ENCODE measurements around the gene EGFL7. TPM values are rescaled to one million over a fixed set of nuclear protein-coding genes. Genes with fewer than 3 reads are reported as not detected.

Gene EGFL7
- total RNA-seq, 1 experiment from 2014 or later, result 127 TPM

DNA sequence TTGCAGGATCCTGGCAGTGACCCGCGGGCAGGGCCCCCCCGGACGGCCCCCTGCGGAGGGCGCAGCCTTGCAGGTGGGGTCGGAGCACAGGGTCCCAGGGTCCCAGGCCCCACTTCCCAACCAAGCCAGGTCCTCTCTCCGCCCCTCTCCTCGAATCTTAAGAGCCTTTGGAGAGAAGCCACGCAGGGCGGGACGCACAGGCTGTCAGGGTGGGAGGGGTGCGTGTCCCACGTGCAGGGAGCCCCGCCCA lies 18.4 kb upstream of the EGFL7 start:
- DNase-seq (ENCODE audit: low spot score), result no peak

DNA sequence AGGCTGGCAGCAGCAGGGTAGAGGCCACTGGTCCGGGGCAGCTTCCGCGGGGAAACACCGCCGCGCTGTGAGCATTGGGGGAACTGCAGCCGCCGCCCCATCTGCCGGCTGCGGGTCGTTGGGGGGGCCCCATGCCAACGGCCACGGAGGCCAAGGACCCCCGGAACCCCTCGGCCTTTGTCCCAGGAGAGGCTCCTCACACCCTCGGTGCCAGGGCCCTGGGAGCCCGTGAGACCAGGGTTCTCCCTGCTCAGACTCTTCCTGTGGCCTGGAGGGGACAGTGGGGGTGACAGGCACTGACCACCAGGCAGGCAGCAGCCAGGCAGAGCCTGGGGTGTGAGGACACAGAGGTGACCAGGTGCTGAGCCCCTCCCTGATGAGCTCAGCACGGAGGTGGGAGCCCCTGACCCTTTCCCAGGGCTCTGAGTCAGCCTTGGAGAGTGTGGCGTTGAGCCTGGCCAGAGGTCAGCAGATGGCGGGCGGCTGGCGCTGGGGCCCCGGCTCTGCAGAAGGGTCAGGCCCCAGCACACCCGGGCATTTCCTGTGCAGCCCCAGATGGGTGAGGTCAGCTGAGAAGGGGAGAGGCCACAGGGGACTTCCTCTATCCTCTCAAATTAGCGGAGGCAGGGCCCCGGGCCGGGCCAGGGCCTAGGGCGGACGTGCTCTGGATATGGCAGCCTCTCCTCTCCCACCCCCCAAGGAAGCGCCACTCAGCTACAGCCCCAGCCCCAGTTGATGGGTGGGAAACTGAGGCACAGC lies 17.9 kb upstream of the EGFL7 start:
- peak; percentile 80 for DNase-seq (ENCODE audit: low spot score)

DNA sequence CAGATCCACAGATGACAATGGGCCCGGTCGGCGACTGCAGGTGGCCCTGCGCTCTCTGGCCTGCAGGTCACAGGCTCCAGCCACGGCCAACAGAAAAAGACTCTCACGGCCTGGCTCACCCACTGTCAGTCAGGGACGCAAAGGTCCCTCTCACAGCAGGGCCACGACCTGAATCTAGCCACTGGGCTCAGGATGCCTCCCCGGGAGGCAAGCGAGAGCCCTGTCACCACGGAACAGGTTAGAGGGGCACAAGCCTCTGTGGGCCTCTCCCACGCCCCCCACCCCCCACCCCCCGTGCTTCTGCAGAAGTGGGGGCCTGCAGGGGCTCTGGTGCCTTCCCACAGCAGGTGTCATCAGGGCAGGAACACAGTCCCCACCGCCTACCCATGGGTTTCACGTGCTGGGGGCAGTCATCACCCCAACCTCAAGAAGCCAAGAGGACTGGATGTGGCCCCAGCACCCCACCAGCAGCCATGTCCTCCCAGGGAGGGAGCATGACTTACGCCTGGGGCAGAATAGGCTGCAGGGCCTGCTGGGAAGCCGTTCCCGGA lies 17.3 kb upstream of the EGFL7 start:
- no peak for DNase-seq (ENCODE audit: low spot score)

DNA sequence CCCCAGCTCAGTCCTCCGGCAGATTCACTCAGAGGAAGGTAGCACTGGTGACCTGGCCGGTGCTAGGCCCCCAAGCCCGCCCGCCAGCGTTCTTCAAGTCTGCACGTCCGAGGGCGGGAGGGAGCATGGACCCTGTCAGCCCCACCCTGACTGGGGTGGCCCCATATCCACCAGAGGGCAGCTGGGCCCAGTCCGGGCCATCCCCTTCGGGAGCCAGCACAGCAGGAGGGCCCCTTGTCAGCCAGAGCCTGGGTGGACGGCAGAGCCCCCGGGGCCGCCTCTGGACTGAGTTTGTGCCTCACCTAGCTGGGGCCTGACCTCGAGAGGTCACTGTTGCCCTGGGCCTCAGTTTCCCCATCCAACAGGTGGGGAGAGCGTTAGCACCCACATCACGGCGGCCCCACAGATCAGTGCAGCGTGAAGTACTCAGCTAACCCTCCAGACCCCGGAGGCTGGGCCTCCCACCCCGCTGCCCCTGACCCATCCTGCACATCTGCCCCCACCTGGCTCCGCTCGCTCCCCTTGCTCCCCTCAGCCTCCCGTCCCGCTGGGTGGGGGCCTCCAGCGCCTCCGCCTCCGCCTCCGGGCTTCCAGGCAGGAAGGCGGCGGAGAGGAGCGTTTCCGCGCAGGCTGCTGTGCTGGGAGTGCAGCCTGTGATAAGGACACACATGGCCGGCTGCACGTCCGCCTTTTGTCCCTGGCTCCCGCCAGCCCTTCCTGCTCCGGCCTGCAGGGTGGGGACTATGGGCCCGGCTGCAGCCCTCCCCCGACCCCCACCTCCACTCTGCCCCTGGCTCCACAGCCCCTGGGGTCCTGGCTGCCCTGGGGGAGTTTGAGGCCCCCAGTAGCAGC lies 16.6 kb upstream of the EGFL7 start:
- DNase-seq (ENCODE audit: low spot score), result no peak

DNA sequence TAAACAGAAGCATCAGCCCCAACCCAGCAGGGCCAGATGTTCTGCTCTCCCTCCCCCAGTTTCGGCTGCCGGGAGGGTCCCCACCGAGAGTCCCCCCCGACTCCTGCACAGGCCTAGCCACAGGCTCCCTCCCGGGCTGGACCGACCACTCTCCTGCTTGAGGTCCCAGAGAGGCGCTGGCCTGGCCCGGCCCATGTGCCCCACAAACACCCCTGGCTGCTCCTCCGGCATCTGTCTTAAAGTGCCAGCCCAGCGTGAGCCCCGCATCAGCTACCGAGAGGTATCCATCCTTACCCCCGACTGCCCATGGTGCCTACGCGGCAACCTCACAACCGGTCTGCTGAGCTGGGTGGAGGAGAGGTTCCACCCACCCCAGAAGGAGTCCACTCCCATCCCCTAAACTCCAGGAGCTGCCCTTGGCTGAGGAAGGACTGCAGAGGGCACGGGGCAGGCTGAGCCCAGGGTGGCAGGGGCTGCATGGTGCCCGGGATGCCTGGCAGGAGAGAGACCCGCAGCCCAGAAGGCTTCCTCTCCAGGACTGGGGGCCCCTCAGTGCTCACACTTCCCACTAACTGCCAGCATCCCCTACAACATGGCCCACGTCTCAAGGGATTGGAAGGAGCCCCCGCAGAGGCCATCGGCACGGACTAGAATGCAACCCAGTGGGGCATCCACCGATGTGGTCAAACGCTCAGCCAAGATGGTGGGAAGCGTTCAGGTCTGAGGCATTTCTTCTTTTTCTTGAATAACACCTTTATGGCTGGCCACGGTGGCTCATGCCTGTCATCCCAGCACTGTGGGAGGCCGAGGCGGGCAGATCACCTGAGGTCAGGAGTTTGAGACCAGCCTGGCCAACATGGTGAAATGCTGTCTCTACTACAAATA lies 15.6 kb upstream of the EGFL7 start:
- no peak for DNase-seq (ENCODE audit: low spot score)

DNA sequence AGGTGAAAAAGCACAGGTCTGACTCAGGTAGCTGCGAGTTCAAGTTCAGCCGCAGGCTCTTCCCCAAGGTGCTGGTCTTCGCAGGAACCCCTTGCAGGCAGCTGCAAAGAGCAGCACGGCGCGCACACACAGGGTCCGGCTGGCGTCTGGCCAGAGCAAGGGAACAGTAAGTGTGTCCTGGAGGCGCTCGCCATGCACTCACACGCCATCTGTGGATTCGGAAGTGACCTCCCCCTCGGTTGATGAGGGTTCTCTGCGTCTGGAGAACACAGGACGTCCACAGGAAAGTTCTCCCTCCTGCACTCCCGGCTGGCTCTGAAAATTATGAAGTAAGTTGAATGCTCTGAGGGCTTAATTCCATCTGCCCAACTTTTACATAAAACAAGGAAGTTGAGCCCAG lies 14.0 kb upstream of the EGFL7 start:
- DNase-seq (ENCODE audit: low spot score), result no peak

DNA sequence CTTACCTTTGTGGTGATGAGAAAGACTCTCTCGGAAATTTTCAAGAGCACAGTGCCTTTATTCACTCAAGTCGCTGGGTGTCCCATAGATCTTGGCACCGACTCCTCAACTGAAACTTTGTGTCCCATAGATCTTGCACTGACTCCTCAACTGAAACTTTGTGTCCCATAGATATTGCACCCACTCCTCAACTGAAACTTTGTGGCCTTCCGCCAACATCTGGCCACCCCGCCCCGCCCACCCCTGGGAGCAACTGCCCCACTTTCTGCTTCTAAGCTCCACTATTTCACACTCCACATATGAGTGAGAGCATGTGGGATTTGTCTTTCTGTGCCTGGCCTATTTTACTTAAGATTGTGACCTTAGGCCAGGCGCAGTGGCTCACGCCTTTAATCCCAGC lies 12.7 kb upstream of the EGFL7 start:
- no peak for DNase-seq (ENCODE audit: low spot score)

DNA sequence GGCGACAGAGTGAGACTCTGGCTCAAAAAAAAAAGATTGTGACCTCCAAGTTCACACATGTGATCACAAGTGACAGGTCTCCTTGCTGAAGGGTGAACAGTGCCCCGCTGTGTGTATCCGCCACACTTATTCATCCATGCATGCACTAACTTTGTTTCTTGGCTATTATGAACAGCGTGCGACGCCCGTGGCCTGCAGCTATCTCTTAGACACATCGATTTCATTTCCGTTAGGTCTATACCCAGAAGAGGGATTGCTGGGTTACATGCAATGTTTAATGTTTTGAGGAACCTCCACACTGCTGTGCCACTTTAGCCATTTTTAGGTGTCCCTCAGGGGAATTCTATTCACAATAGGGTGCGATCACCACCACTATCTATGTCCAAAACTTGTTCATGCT lies 12.1 kb upstream of the EGFL7 start:
- DNase-seq (ENCODE audit: low spot score), result no peak

DNA sequence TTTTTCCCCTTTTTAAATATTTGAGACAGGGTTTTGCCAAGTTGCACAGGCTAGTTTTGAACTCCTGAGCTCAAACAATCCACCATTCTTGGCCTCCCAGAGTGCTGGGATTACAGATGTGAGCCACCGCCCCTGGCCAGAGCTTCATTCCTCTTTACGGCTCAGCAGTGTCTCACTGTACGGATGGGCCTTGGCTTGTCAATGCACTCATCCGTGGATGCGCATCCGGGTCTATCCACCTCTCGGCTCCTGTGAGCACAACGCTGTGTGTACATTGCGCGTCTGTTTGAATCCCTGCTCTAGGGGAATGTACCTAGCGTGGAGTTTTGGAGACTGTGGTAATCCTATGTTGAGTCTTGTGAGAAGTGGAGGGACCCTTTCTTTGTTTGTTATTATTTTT lies 10.9 kb upstream of the EGFL7 start:
- DNase-seq (ENCODE audit: low spot score), result no peak

DNA sequence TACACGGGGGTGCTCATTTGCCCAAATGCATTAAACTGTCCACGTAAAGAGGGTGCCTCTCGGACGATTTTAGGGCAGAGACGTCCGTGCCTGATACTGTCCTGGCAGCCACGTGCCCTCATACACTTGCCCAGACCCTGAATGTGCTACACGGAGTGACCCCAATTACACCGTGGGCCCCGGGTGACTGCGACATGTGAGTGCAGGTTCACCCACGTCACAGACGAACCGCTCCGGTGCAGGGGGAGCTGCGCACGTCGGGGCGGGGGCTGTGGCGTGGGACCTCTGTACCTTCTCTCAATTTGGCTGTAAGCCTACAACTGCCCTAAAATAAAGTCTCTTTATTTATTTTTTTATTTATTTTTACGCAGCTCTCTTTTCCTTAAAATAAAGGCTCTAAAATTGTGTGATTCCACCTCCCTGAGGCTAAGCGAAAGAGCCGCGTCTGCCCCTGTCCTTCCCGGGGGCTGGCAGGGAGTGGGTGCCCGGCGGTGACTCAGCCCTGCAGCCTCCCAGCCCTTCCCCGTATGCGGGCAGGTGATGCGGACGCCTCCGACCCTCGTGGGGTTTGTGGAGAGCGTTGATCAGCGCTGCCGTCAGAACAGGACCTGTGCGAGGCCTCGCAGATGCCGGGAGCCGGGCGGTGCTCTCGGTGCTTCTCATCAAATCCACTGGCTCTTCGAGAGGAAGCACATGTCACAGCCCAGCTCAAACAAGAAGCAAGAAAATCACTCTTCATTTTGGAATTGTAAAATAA lies 9.2 kb upstream of the EGFL7 start:
- DNase-seq (ENCODE audit: low spot score), result no peak

DNA sequence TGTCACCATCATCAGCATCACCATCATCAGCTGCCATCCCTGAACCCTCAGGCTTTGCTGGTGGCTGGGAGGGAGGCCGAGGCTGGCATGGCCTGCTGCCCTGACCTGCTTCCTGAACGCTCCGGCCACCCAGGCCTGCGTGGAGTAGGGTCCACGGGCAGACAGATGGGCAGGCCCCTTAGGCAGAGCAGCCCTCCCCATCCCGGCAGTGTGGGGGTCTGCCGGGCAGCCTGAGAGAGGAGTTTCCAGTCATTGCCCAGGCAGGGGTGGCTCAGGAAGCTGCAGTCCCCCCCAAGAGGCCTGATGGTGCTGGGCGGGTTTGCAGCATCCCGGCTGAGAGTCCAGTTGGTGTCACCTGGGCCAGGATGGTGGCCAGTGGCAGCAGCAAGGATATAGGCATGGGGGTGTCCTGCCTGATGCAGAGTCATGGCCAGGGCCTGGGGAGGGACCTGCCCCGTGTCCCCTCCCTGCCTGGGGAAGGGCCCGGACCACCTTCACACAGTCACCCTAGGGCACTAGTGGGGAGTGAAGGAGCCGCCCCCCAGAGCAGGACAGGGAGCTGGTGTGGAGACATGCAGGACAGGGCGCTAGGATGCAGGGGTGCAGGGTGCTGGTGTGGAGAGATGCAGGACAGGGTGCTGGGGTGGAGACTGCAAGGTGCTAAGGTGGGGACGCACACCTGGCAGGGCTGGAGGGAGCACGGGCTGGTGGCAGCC lies 7.7 kb upstream of the EGFL7 start:
- no peak for DNase-seq (ENCODE audit: low spot score)

DNA sequence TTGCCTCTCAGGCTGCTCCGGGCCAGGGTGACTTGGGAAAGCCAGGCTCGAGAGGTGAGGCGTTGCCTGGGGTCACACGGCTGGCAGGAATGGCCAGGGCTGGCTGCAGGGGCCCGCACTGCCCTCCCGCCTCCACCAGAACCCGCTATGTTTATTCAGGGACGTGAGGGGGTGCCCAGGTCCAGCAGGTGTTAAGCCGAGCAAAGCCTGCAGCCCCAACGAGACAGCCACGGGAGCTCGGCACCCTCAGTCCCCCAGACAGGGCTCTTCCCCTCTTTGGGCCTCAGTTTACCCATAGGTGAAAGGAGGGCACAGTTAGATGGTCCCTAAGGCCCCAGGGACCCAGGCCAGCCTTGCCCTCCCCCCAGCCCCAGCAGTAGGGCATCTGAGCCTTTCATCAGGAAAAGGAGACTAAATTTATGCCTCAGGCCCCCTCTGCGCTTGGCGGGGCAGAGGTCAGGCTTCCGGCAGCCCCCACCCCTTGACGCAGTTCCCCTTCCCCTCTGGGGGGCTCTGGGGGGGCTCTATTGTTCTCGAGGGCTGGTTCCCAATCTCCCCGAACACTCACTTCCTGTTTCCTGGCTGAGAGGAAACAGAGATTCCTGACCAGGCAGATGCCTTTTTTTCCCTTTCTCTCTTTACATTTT lies 7.1 kb upstream of the EGFL7 start:
- DNase-seq (ENCODE audit: low spot score), result no peak

DNA sequence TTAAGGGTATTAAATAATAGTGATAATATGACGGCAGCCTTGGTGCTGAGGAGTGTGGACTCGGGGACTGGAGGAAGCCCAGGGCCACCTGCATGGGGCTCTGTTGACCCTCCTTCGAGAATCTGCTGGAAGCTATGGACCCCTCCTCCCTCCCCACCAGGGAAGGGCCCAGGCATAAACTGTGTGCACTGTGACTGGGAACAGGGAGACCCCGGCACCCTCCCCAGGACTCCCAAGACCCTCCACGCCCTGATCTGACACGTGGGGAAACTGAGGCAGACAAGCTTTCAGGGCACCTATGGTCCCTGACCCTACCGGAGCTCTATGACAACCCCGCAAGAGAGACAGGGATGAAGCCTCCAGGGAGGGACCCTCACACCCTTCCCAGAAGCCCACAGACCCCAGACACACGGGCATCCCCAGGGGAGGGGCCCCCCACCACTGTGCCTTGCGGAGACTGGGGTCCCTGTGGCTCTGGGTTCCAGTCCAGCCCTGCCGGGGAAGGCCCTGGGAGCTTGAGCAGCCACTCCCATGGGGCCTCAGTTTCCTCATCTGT lies 6.5 kb upstream of the EGFL7 start:
- no peak for DNase-seq (ENCODE audit: low spot score)

DNA sequence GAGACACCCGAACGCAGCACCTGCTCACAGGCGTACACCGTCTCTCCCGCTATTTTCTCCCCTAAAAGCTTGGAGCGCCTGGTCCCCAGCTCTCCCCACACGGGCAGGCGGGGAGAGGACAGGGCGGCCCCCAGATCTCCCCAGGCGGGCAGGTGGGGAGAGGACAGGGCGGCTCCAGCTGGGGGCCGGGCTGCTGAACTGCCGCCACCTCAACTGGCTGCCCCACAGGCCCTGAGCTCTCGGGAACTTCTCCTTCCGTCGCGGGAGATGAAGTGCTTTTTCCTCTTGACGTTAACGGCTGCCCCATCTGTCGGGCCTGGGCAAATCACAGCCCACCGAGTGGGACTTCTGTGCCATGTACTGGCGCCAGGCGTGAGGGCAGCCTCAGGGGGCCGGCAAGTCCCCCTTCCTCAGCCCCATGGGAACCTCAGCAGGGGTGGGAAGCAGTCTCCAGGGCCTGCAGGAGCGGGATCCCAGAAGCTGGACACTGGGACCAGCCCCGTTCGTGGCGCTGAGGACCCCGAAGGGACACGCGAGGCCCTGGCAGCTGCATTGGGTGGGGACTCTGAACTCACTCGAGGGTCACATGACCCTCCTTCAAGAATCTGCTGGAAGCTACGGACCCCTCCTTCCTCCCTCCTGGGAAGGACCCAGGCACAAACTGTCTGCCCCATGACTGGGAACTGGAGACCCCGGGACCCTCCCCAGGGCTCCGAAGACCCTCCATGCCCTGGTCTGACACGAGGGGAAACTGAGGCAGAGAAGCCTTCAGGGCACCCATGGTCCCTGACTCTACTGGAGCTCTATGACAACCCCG lies 5.7 kb upstream of the EGFL7 start:
- no peak for DNase-seq (ENCODE audit: low spot score)

DNA sequence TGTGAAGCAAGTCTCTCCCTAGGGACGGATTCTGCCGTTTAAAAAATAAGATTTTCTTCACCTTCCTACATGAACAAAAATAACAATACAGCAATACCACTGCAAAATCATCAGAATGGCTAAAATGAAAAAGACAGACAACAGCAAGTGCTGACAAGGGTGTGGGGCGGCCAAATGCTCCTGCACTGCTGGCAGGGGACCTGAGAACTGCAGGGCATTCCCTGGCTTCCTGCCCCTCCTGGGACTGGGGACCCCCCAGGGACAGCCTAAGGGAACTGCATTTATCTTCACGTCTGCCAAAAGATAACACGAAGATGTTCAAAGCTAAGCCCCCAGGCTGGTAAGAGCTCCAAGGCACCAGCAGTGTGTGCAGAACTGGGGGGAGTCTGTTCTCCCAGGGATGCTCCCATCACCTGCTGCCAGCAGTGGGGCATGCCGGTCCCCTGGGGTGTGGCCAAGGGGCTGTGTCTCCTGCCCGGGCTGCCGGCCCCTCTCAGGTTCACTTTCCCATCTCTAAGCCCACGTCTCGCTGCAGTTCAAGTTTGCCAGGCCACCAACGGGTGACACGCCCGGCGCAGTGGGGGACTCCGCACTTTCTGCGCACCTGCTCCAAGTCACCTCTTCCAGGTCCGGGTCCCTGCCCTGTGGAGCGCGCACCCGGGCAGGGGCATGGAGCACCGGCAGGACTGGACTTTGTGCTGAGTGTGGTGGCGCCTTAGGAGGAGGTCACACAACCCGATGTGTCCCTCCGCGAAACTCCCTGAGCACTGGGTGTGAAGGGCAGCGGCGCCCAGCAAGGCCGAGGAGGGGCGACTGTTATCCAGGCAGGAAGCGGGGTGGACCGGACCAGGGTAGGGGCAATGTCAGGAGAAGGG lies 4.5 kb upstream of the EGFL7 start:
- no peak for DNase-seq (ENCODE audit: low spot score)

DNA sequence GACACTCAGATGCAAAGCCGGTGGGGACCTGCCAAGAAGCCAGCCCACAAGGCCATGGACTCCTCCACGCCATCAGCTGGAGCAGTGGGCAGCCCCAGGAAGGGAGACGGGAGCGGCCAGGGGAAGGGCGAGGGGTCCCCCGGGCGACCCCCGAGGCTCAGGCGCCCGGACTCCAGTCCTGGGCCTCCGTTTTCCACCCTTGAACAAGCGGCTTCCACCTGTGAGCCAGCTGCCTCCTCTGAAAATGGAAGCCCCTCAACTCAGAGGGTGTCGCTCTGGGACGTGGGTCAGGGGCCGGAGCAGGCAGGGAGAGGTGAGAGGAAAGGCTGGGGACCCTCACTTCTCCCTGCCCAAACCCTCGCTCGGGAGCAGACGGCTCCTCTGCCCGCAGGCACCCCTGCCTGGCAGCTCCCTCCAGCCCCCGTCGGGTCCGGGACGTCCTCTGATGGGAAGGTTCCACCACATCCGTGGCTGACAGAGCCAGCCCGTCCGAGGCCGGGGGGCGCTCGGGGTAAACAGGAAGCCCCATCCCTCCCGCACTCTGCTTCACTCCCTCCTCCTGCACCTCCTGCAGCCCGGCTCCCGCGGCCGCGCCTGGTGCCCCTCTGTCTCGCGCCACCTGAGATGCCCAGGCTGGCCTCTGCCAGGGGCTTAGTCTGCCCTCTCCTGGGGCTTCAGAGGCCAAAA lies 3.7 kb upstream of the EGFL7 start:
- no peak for DNase-seq (ENCODE audit: low spot score)
